Hematopoietic multipotent progenitor cell treated with erythropoietin and hydrocortisone succinate and interleukin-3 and kit ligand, for 4 days (in vitro differentiated cells): ENCODE measurements around the gene LTB.

Experiments used
- DNase-seq: peaks from one replicate; pipeline ENCODE4 v3.0.0-alpha.2; 2015

Gene LTB, protein sequence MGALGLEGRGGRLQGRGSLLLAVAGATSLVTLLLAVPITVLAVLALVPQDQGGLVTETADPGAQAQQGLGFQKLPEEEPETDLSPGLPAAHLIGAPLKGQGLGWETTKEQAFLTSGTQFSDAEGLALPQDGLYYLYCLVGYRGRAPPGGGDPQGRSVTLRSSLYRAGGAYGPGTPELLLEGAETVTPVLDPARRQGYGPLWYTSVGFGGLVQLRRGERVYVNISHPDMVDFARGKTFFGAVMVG

DNA sequence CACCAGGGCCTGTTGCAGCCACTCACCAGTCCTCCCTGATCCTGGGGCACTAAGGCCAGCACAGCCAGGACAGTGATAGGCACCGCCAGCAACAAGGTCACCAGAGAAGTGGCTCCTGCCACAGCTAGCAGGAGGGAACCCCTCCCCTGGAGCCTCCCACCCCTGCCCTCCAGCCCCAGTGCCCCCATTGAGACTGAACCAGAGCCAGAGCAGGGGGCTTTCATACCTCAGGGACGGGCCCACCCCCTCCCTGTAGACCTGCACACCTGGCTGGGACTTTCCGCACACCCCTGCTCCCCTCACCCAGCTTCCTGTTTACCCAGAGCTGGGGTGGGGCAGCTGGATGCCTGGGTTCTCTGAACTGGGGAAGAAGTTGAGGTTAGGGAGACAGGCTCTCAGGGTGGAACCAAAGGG lies at the start of gene LTB:
LTB (minus strand) TSS at position 195 of the 414 bp plus-strand sequence; CDS start at position 188, 7 bp downstream.
- no peak for DNase-seq

DNA sequence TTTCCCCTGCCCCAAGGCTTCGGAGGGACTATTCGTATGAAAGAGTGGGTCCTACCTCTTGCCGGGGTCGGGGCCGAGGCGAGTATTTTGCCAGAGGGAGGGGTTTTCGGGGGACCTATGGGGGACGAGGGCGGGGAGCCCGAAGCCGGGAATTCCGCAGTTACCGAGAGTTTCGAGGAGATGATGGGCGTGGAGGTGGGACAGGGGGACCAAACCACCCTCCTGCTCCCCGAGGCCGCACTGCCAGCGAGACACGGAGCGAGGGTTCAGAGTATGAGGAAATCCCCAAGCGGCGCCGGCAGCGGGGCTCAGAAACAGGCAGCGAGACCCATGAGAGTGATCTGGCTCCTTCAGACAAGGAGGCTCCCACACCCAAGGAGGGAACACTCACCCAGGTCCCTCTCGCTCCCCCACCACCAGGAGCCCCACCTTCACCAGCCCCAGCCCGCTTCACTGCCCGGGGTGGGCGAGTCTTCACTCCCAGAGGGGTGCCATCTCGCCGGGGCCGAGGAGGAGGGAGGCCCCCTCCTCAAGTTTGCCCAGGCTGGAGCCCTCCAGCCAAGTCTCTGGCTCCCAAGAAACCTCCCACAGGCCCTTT lies 49.6 kb upstream of the LTB start:
- DNase-seq: no peak

DNA sequence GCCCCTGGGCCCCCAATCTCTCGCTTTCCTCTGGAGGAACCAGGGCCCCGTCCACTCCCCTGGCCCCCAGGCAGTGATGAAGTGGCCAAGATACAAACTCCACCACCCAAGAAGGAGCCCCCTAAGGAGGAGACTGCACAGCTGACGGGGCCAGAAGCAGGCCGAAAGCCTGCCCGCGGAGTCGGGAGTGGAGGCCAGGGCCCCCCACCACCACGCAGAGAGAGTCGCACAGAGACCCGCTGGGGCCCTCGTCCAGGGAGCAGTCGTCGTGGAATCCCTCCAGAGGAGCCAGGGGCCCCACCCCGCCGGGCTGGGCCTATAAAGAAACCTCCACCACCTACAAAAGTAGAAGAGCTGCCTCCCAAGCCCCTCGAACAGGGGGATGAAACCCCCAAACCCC lies 49.0 kb upstream of the LTB start:
- no peak for DNase-seq

DNA sequence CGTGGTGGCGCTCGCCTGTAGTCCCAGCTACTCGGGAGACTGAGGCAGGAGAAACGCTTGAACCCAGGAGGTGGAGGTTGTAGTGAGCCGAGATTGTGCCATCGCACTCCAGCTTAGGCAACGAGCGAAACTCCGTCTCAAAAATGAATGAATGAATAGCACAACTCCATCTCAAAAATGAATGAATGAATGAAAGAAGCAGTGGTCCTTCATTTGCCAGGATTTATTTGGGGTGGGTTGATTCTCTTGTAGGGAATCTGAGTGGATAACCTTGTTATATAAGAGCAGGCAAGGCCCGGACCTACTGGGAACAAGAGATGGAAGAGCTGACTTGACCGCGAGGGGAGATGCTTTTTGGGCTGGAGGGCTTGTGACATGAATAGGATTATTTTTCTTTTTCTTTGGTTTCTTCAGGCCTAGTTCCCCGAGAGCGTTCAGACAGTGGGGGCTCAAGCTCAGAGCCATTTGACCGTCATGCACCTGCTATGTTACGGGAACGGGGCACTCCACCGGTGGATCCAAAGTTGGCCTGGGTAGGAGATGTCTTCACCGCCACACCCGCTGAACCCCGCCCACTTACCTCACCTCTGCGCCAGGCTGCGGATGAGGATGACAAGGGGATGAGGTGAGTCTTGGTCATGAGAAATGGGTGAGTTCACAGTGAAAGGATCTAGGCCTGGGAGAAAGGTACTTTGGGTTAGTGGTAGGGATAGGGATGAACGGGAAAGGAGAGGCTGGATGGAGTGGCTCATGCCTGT lies 48.1 kb upstream of the LTB start:
- DNase-seq: no peak

DNA sequence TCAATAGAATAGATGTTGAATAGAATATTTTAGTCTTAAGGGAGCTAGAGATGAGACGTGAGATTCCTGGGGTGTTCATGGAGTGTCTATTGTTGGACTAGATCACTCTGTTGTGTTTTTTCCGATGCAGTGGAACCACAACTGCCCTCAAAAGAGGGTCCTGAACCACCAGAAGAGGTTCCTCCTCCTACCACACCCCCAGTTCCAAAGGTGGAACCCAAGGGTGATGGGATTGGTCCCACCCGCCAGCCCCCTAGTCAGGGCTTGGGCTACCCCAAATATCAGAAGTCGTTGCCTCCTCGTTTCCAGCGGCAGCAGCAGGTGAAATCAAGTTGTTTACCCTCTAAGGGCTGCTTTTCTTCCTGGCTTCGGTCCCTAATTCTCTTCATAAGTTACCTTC lies 46.8 kb upstream of the LTB start:
- no peak for DNase-seq

DNA sequence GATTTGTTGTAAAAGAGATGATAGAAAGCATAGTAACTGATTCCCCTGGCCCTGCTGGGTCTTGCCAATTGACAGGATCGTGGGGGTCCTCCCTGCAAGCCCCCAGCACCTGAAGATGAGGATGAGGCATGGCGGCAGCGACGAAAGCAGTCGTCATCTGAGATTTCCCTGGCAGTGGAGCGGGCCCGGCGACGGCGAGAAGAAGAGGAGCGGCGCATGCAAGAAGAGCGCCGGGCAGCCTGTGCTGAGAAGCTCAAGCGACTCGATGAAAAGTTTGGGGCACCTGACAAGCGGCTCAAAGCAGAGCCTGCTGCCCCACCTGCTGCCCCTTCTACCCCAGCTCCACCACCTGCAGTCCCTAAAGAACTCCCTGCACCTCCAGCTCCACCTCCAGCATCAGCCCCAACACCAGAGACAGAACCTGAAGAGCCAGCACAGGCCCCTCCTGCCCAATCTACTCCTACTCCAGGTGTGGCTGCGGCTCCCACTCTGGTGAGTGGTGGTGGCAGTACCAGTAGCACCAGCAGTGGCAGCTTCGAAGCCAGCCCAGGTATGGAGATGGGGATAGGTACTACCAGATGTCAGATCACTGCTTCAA lies 45.6 kb upstream of the LTB start:
- DNase-seq: no peak

DNA sequence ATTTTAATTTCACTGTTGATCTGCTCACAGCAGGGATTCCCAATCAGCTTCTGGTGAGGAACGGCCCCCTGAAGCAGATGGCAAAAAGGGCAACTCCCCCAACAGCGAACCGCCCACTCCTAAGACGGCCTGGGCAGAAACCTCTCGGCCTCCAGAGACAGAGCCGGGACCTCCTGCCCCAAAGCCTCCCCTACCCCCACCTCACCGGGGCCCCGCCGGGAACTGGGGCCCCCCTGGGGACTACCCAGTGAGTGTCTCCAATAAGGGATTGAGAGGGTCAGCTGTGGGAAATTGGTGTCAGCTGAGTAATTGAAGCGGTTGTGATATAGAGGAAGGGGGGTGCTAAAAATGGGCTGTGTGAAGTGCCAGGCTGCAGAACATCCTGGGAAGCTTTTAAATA lies 44.7 kb upstream of the LTB start:
- no peak for DNase-seq

DNA sequence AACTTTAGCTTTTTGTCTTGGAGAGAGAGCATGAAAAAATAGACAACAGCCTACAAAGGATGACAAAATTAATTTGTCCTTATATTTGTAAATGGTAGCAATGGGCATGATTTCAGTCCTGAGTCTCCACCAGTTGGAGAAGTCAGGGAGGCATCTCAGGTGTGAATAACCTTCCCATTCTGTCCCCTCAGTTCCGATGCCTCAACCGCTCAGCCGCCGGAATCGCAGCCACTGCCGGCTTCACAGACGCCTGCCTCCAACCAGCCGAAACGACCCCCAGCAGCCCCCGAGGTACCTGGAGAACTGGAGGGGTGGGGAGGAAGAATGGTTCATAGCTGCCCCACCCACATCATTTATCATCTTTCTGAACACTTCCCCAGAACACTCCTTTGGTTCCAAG lies 41.8 kb upstream of the LTB start:
- no peak for DNase-seq

DNA sequence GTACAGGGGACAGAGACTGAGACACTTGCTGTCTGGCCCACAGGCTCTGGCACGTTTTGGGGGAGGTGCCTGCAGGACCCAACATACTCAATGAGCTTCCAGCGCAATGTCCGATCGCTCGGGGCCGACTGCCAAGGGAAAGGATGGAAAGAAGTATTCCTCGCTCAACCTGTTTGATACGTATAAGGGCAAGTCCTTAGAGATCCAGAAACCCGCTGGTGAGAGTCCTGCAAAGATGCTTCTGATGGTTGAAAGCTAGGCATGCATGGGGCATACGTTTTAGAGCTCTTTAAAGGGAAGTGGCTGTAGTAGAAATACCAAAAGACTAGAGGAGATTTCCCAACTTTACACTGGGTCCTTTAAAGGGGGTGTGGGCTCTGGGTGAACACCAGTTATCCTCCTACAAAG lies 40.5 kb upstream of the LTB start:
- DNase-seq: peak; percentile 42

DNA sequence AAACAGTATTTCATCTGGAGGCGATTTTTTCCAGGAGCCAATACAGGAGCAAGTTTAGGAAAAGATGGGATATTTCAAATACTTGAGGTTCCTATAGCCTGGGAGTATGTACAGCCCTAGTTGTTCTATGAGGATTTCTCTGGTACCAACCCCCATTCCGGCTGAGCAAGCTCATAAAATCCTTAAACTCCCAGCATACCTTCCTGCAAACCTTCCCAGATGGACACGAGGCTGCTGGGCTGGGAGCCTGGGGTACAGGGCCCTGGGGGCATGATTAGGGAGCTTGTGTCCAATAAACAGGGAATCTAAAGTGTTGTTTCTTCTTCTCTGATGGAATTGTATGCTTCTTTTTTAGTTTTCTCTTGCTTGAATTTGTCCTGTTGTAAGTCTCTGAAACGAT lies 39.8 kb upstream of the LTB start:
- DNase-seq: no peak

DNA sequence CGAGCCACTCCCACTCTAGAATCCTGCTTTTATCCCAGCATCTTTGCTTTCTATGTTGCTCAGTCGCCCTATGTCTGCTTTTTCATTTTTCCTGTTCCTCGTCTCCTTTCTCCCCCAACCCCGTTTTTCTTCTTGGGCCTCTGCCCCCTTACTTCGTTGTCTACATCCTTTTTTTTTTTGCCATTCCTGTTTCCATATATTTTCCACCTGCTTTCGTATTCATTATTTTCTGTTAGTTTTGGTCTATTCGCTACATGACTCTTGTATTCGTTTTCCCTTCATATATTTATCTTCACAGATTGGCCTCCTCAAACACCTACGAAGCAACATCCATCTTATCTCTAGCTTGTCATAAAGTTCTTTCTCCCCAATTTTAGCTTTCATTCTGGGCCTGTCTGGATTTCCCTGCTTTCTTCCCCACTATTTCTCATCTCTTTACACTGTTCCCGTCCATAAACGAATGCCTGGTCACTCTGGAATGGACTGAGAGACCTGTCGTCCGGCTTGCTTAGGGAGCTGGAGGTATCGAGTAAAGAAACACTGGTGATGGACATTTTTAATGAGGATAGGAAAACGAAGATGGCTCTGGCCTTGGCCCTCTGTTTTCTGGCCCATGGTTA lies 39.2 kb upstream of the LTB start:
- DNase-seq: no peak

DNA sequence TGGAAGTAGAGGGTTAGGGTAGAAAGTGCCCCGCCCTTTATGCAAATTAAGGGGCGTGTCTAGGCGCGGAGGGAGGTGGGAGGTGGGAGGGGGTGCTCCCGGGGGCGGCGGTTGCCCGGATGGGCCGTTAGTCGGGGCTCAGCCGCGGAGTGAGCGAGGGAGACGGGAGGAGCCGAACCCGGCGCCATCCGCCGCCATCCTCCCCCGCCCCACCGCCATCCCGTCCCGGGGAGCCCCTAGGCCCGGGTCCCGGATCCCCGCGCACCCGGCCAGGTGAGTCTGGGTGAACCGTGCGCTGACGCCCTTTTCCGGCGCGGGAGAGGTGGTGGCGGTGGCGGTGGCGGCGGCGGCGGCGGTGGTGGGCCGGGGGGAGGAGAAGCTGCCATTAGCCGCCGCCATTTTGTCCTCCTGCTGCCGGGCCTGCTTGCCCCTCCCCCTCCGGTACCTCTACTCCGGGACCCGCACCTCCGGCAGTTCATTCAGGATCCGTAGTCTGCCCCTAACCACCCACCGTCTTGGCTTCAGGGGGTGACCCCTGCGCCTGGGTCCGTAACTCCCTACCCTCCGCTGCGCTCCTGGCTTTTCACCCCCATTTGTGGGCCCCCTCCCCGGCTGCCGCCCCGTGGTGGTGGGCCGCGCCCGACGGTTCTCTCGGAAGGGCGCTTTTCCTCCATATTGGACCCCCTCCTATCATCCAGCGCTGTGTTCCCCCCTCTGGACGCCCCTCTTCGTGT lies 38.5 kb upstream of the LTB start, which contains the start of gene PRRC2A:
PRRC2A (plus strand) TSS at position 130 of the 734 bp plus-strand sequence. CDS start 2,075 bp downstream, outside the sequence.
- peak; percentile 92 for DNase-seq

DNA sequence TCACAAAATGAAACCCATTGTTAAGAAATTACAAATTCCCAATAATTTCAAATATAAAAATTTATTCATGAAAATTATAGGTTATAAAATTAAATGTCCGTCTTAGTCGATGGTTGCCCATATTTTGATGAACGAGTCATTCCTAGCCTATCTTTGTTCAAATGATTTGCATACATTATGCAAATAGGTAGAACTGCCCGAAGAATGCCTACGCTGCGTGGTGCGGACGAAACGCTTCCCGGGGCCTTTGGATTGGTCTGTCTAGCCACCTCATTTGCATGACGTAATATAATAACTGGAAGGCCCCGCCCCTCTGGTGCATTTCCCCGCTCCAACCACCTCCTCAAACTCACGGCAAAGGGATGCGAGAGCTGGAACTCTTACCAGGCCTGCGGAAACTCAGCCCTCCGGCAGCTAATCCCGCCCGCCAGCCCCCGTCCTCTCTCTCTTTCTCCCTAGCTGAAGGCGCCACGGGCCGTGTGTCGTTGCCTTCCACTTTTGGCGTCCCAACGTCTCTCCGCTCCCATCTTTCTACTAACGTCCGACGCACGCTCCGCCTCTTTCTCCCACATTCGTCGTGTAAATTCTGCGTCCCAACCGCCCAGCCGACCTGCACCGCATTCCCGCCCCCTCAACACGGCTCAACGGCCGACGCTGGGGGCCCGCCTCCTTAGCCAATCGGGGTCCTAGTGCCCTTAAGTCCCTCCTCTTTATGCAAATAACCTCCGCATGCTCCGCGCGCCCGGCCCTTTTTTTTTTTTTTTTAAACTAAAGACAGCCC lies 37.8 kb upstream of the LTB start:
- DNase-seq: peak; percentile 100

DNA sequence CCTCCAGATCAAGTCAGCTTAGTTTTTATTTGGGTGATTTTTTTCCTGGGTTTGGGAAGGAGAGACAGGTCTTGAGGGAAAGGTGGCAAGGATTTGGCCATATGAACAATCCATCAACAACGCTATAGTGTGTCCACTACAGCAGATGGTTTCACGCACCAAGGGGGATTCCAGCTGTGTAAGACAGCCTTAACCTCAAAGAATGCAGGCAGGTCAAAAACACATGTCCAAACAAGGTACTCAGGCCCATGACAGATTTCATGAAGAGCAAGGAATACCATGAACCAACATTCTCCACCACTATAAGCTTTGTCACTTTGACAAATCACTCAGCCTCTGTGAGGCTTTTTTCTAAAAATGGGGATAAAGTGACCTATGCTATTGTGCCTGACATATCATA lies 34.8 kb upstream of the LTB start:
- no peak for DNase-seq

DNA sequence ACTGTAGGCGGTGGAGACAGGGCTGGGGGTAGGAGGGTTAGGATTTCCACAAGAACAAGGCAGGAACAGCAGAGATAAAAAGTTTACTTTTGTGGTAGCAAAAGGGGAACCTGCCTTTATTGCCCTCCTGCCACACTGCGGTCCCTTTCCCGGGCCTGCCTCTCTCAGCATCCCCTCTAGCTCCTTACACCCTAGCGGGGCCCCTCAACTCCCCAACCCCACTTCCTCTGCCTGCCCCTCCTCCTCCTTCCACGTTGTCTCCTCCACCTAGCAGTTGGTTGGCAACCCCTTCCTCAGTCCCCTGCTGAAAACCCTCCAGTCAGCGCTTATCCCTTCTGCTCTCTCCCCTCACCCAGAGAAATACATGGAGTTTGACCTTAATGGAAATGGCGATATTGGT lies 33.5 kb upstream of the LTB start:
- peak; percentile 92 for DNase-seq

DNA sequence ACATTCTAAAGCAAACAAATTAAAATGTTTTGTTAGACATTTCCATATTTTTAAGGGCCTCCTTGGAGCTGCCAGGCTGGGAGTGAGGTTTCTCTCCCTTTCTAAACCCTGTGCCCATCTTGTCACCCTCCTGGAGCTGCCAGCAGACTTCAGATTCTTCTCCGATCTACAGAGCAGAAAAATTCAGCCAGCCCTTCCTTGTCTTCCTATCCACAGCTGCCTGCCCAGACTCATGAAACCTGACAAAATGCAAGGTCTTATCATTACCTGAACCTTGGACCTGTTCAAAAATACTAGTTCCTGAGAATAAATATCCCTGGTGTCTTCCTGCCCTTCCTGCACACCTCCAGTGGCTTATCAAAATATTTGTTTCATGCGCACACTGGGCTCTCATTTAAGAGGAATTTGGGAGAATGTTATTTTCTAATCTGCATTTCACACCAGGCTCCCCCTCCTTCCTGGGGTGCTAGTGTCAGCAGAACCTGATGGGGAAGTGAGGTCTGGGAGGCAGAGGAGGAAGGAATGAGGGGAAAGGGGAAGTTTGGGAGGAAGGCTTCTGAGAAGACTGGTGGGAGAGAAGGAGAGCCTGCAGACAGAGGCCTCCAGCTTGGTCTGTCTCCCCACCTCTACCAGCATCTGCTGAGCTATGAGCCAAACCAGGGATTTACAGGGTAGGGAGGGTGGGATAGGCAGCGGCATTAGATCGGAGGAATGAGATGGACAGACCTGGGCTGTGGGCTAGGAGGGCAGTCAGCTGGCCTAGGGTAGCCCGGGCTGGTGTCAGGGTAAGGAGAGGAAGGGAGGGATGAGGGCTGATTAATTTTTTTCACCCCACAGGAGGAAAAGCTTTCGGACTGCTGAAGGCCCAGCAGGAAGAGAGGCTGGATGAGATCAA lies 32.7 kb upstream of the LTB start, which contains the start of gene AIF1:
AIF1 (plus strand) TSS at position 551 of the 895 bp plus-strand sequence; CDS start at position 647, 96 bp downstream.
- peak; percentile 60 for DNase-seq

DNA sequence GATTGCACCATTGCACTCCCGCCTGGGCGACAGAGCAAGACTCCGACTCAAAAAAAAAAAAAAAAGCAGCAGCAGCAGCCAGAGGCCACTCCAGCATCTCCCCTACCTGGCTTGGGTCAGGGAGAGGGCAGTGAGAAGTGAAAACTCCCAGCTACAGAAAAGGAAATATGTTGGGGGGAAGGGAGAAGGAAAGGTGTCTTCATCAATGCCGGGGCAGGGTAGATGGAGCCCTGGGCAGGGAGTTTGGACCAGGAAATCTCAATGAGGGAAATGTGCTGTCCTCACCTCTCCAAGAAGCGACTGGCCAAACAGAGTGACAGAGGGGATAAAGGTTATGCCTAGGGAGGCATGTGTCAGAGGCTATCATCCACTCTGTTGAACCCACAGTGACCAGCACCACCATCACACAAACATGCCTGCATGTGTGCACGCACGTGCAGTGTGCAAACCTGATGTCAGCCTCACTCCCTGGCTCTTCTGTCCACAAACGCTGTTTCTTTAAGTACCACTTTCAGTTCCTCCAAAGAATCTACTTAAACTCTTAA lies 31.9 kb upstream of the LTB start:
- no peak for DNase-seq

DNA sequence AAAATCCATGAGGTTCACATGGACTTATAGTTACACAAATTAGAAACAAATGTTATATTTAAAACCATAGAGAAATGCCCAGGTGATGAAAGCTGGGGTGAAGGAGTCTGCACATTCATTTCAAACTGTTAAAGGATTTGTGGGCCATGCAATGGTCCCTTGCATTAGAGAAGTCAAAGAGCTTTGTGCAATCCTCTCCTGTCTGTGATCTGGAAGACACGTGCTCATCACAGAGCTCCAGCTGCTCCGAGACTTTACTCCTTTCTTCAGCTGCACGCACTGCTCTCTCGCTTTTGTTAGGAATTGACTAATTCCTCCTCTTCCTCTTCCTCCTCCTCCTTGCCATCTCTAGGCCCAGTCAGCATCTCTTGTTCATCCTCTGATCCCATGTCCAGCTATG lies 28.7 kb upstream of the LTB start:
- DNase-seq: no peak

DNA sequence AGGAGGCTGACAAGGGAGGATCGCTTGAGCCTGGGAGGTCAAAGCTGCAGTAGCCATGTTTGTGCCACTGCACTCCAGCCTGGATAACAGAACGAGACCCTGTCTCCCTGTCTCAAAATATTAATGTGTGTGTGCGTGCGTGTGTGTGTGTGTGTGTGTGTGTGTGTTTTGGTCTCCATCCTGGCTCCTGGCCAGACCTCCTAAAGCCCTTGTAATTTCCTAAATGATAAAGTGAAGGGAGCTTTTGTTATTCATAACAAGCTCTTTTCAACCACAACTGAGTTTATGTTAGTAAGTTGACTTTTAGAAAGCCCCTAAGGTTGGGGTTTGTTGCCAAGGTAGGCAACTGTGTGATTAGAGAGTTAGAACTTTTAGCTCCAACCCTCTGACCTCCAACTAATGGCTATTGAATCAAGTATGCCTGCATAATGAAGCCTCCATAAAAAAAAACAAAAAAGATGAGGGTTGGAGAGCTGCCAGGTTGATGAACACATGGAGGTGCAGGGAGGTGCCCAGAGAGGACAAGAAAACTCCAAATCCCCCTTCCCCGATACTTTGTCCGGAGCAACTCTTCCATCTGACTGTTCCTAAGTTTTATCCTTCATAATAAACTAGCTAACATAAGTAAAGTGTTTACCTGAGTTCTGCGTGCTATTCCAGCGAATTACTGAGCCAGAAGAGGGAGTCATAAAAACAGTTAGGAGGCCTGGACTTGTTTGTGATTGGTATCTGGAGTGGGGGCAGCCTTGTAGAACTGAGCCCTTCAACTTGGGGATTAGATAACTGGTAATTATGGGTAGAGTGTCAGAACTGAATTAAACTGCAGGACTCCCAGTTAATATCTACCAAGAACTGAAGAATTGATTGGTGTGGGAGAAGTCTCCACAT lies 27.5 kb upstream of the LTB start:
- DNase-seq: peak; percentile 71
